Gastrocnemius medialis (tissue), 4 donors: ENCODE results near the gene LRRC15. TPM values are rescaled to one million over a fixed set of nuclear protein-coding genes. Genes with fewer than 3 reads are reported as not detected.

Source experiments
- ATAC-seq, 2 donors: fragments of 150-250 bp; one replicate each; pipeline ENCODE4 v1.9.1; 2016
- DNase-seq, 2 donors: peaks; one replicate each; pipeline ENCODE4 v3.0.0-alpha.2; 2019
- H3K27ac ChIP-seq, 4 donors: fragments of 200-600 bp; sonication (generic); 1 replicate in 1 of 4; 2 replicates in 3 of 4; pipeline ENCODE4 v1.5.1; 2016 to 2018; ENCODE audit warnings: mild to moderate bottlenecking in 2 of 4, moderate library complexity in 1 of 4
- H3K27me3 ChIP-seq, 3 donors: fragments of 200-600 bp; sonication (generic) in 2 of 3; 1 replicate in 1 of 3; 2 replicates in 2 of 3; pipeline versions ENCODE4 v1.5.1 to v1.6.0; 2016 to 2019; ENCODE audit warnings: mild to moderate bottlenecking in 1 of 3, moderate library complexity in 1 of 3
- H3K36me3 ChIP-seq, 2 donors: fragments of 200-600 bp; sonication (generic) in 1 of 2; one replicate each; pipeline ENCODE4 v1.5.1; 2017 to 2018
- H3K4me1 ChIP-seq, 2 donors: fragments of 200-600 bp; sonication (generic) in 1 of 2; one replicate each; pipeline ENCODE4 v1.5.1; 2016 to 2017; ENCODE audit warnings: mild to moderate bottlenecking in 2 of 2
- H3K4me3 ChIP-seq, 4 donors: fragments of 200-600 bp; sonication (generic) in 3 of 4; 1 replicate in 1 of 4; 2 replicates in 3 of 4; pipeline ENCODE4 v1.5.1; 2016 to 2019; ENCODE audit warnings: mild to moderate bottlenecking in 2 of 4
- H3K9me3 ChIP-seq, 3 donors: fragments of 200-600 bp; sonication (generic) in 2 of 3; 1 replicate in 1 of 3; 2 replicates in 2 of 3; pipeline ENCODE4 v1.5.1; 2016 to 2019
- CTCF ChIP-seq, 5 experiments: fragments of 450-650 bp in 3 of 5; fragments of 200-600 bp in 2 of 5; sonication (generic) in 2 of 5; IDR thresholded peaks in 4 of 5; conservative IDR thresholded peaks in 1 of 5; 1 replicate in 4 of 5; 2 replicates in 1 of 5; pipeline ENCODE4 v1.5.1; 2016 to 2019; ENCODE audit warnings: antibody characterized with exemption in 5 of 5, mild to moderate bottlenecking in 3 of 5, moderate library complexity in 3 of 5
- POLR2A ChIP-seq, 2 donors: fragments of 450-650 bp; IDR thresholded peaks; one replicate each; pipeline ENCODE4 v1.6.1; 2017; ENCODE audit warnings: antibody characterized with exemption in 2 of 2, mild to moderate bottlenecking in 2 of 2, moderate library complexity in 2 of 2
- in situ Hi-C, 4 donors: fragments of 200-750 bp; cut with MboI; loops; one replicate each; pipeline versions ENCODE4 v1.15.0 to v1.8.0; 2017; ENCODE audit warnings: low sequenced_read_pairs in 4 of 4
- intact Hi-C: fragments of 100-400 bp; cut with DNase I; formaldehyde crosslinking; loops from one replicate; pipeline ENCODE4 v1.15.1; 2023; ENCODE audit warnings: low total_unique reads
- total RNA-seq, 4 donors: library from RNA; depleted of rRNA; stranded (reverse); fragments of >200 nt; gene quantifications; one replicate each; pipeline versions ENCODE4 v1.1.0 to v1.2.3, GENCODE V29; 2016

LRRC15 gene
- total RNA-seq, 4 donors from 2014 or later = 0.05 TPM; not detected in 3

- ATAC-seq (no peak), DNase-seq (no peak)
- no peak for TF ChIP-seq POLR2A (IDR thresholded peaks at IDR 0.05)
- TF ChIP-seq CTCF (IDR thresholded peaks at IDR 0.05 in 4 of 5, conservative IDR thresholded peaks at IDR 0.05 in 1 of 5) = no peak
- H3K27me3 ChIP-seq = peaks cover 3 to 13% (median 5%) of the 10 kb centered on the region in 3 donors
- in situ Hi-C loops = loop anchor here in 3 of 4 donors (5.0 to 25.0 kb wide), 2 partner anchors 74 to 254 kb away; no protein-coding TSS in a partner anchor
- H3K27ac ChIP-seq = no peak overlapping the region
- no peak overlapping the region for H3K4me3 ChIP-seq
- H3K36me3 ChIP-seq = no peaks in the 10 kb centered on the region
- no peaks in the 10 kb centered on the region for H3K9me3 ChIP-seq
- intact Hi-C loops = loop anchor here (1.0 to 2.0 kb wide), 3 partner anchors 11 to 260 kb away; no protein-coding TSS in a partner anchor
- H3K4me1 ChIP-seq = peaks cover 3 to 6% of the 10 kb centered on the region in 2 donors
Measured at GRCh38 chr3:194332858-194333211, 36.7 kb downstream of the LRRC15 start.

GRCh38 chr3:194330579-194330978, 39.0 kb downstream of the LRRC15 start:
- Histone ChIP-seq H3K27ac (no peak overlapping the region), H3K4me3 (no peak overlapping the region), H3K27me3 (peaks cover 3 to 15% (median 5%) of the 10 kb centered on the region in 3 donors), H3K4me1 (peaks cover 3 to 6% of the 10 kb centered on the region in 2 donors), H3K36me3 (no peaks in the 10 kb centered on the region), H3K9me3 (no peaks in the 10 kb centered on the region)
- in situ Hi-C loops (loop anchor here in 3 of 4 donors (5.0 to 25.0 kb wide), 2 partner anchors 77 to 257 kb away; no protein-coding TSS in a partner anchor), intact Hi-C loops (no loop called here)
- no peak for TF ChIP-seq CTCF (IDR thresholded peaks at IDR 0.05 in 4 of 5, conservative IDR thresholded peaks at IDR 0.05 in 1 of 5)
- no peak for TF ChIP-seq POLR2A (IDR thresholded peaks at IDR 0.05)
- ATAC-seq (no peak), DNase-seq (no peak)

GRCh38 chr3:194330160-194330559, 39.4 kb downstream of the LRRC15 start:
- H3K27ac ChIP-seq = no peak overlapping the region
- DNase-seq (no peak), ATAC-seq (no peak)
- in situ Hi-C loops = loop anchor here in 3 of 4 donors (5.0 to 25.0 kb wide), 2 partner anchors 77 to 257 kb away; no protein-coding TSS in a partner anchor
- H3K9me3 ChIP-seq = no peaks in the 10 kb centered on the region
- peaks cover 3 to 15% (median 5%) of the 10 kb centered on the region in 3 donors for H3K27me3 ChIP-seq
- no peaks in the 10 kb centered on the region for H3K36me3 ChIP-seq
- intact Hi-C loops = no loop called here
- no peak overlapping the region for H3K4me3 ChIP-seq
- peaks cover 3 to 6% of the 10 kb centered on the region in 2 donors for H3K4me1 ChIP-seq
- TF ChIP-seq POLR2A (IDR thresholded peaks at IDR 0.05) (no peak), CTCF (IDR thresholded peaks at IDR 0.05 in 4 of 5, conservative IDR thresholded peaks at IDR 0.05 in 1 of 5) (no peak)

GRCh38 chr3:194329583-194329965, 40.0 kb downstream of the LRRC15 start:
- H3K27ac ChIP-seq = no peak overlapping the region
- H3K4me3 ChIP-seq = no peak overlapping the region
- ATAC-seq (no peak), DNase-seq (no peak)
- peaks cover 3 to 6% of the 10 kb centered on the region in 2 donors for H3K4me1 ChIP-seq
- intact Hi-C loops = no loop called here
- H3K9me3 ChIP-seq = no peaks in the 10 kb centered on the region
- TF ChIP-seq POLR2A (IDR thresholded peaks at IDR 0.05) (no peak), CTCF (IDR thresholded peaks at IDR 0.05 in 4 of 5, conservative IDR thresholded peaks at IDR 0.05 in 1 of 5) (no peak)
- H3K27me3 ChIP-seq = peaks cover 3 to 15% (median 5%) of the 10 kb centered on the region in 3 donors
- no peaks in the 10 kb centered on the region for H3K36me3 ChIP-seq
- in situ Hi-C loops = loop anchor here in 2 of 4 donors (10.0 to 25.0 kb wide), 2 partner anchors 258 to 265 kb away; no protein-coding TSS in a partner anchor
